ENCODE results near the gene MEX3D. TPM values are rescaled to one million over a fixed set of nuclear protein-coding genes. Genes with fewer than 3 reads are reported as not detected.

Gene MEX3D
- total RNA-seq, 4 donors from 2014 or later = 2.4 to 7.9 (median 5.3) TPM

- Histone ChIP-seq H3K27me3 (no peaks in the 10 kb centered on the region), H3K4me3 (no peak overlapping the region), H3K9me3 (no peaks in the 10 kb centered on the region), H3K36me3 (peaks cover 0 to 29% of the 10 kb centered on the region in 2 donors), H3K27ac (no peak overlapping the region), H3K4me1 (peaks cover 7 to 10% of the 10 kb centered on the region in 2 donors)
- DNase-seq (no peak), ATAC-seq (no peak)
- intact Hi-C loops (cut with DNase I; ENCODE audit: low total_unique reads) (no loop called here), in situ Hi-C loops (cut with MboI; ENCODE audit: low sequenced_read_pairs in 4 of 4) (no loop called here)
- TF ChIP-seq CTCF (IDR thresholded peaks at IDR 0.05 in 4 of 5, conservative IDR thresholded peaks at IDR 0.05 in 1 of 5) = no peak
These were observed 42.5 kb upstream of the MEX3D start for GRCh38 chr19:1610579-1610978.

GRCh38 chr19:1609680-1610474 lies 41.8 kb upstream of the MEX3D start:
- H3K27me3 ChIP-seq = no peaks in the 10 kb centered on the region
- no peak overlapping the region for H3K4me3 ChIP-seq
- DNase-seq = no peak
- H3K27ac ChIP-seq = no peak overlapping the region
- no peak for TF ChIP-seq POLR2A (IDR thresholded peaks at IDR 0.05)
- no peak for TF ChIP-seq CTCF (IDR thresholded peaks at IDR 0.05 in 4 of 5, conservative IDR thresholded peaks at IDR 0.05 in 1 of 5)
- H3K4me1 ChIP-seq = peaks cover 7 to 10% of the 10 kb centered on the region in 2 donors
- intact Hi-C loops (cut with DNase I; ENCODE audit: low total_unique reads) (loop anchor here (5.0 kb wide), 1 partner anchor 43 kb away; the partner anchor contains the start of gene MEX3D), in situ Hi-C loops (cut with MboI; ENCODE audit: low sequenced_read_pairs in 4 of 4) (loop anchor here in 1 of 4 donors (10.0 kb wide), 1 partner anchor 45 kb away; the partner anchor contains the start of gene TCF3)
- H3K9me3 ChIP-seq = no peaks in the 10 kb centered on the region
- H3K36me3 ChIP-seq = peaks cover 0 to 22% of the 10 kb centered on the region in 2 donors
- ATAC-seq = no peak

- no peaks in the 10 kb centered on the region for H3K27me3 ChIP-seq
- no peak overlapping the region for H3K27ac ChIP-seq
- peaks cover 0 to 16% of the 10 kb centered on the region in 2 donors for H3K36me3 ChIP-seq
- ATAC-seq = no peak
- in situ Hi-C loops (cut with MboI; ENCODE audit: low sequenced_read_pairs in 4 of 4) = loop anchor here in 1 of 4 donors (10.0 kb wide), 1 partner anchor 46 kb away; the partner anchor contains the start of gene TCF3
- H3K4me3 ChIP-seq = no peak overlapping the region
- peaks cover 8 to 17% of the 10 kb centered on the region in 2 donors for H3K4me1 ChIP-seq
- intact Hi-C loops (cut with DNase I; ENCODE audit: low total_unique reads) = loop anchor here (5.0 kb wide), 1 partner anchor 42 kb away; the partner anchor contains the start of gene MEX3D
- H3K9me3 ChIP-seq = no peaks in the 10 kb centered on the region
- TF ChIP-seq POLR2A (IDR thresholded peaks at IDR 0.05) = no peak
- TF ChIP-seq CTCF (IDR thresholded peaks at IDR 0.05 in 4 of 5, conservative IDR thresholded peaks at IDR 0.05 in 1 of 5) = no peak
- no peak for DNase-seq
These were observed 40.9 kb upstream of the MEX3D start for GRCh38 chr19:1609103-1609396.

- no peak for DNase-seq
- in situ Hi-C loops (cut with MboI; ENCODE audit: low sequenced_read_pairs in 4 of 4) (loop anchor here in 1 of 4 donors (10.0 kb wide), 1 partner anchor 46 kb away; the partner anchor contains the start of gene TCF3), intact Hi-C loops (cut with DNase I; ENCODE audit: low total_unique reads) (loop anchor here (5.0 kb wide), 1 partner anchor 41 kb away; the partner anchor contains the start of gene MEX3D)
- Histone ChIP-seq H3K27ac (no peak overlapping the region), H3K4me3 (no peak overlapping the region), H3K4me1 (peaks cover 13 to 22% of the 10 kb centered on the region in 2 donors), H3K27me3 (no peaks in the 10 kb centered on the region), H3K9me3 (no peaks in the 10 kb centered on the region), H3K36me3 (peaks cover 0 to 16% of the 10 kb centered on the region in 2 donors)
- ATAC-seq = no peak
- no peak for TF ChIP-seq CTCF (IDR thresholded peaks at IDR 0.05 in 4 of 5, conservative IDR thresholded peaks at IDR 0.05 in 1 of 5)
- TF ChIP-seq POLR2A (IDR thresholded peaks at IDR 0.05) = no peak
These were observed 40.4 kb upstream of the MEX3D start for GRCh38 chr19:1608359-1609102.
